Ishikawa (cell line): ENCODE data around the gene TNFAIP3.

Experiments used
- CEBPB ChIP-seq: IDR thresholded peaks from 2 replicates; pipeline ENCODE4 v1.6.1; 2012
- CREB1 ChIP-seq: IDR thresholded peaks from 2 replicates; pipeline ENCODE4 v1.6.1; 2012; ENCODE audit warnings: low read depth
- EGR1 ChIP-seq: IDR thresholded peaks from 2 replicates; pipeline ENCODE4 v1.6.1; 2012
- EP300 ChIP-seq: IDR thresholded peaks from 2 replicates; pipeline ENCODE4 v1.6.1; 2012; ENCODE audit warnings: borderline replicate concordance
- FOXM1 ChIP-seq: IDR thresholded peaks from 2 replicates; pipeline ENCODE4 v1.6.1; 2012; ENCODE audit warnings: low read depth, borderline replicate concordance
- MAX ChIP-seq: IDR thresholded peaks from 2 replicates; pipeline ENCODE4 v1.6.1; 2012
- NFIC ChIP-seq: IDR thresholded peaks from 2 replicates; pipeline ENCODE4 v1.6.1; 2012
- RAD21 ChIP-seq: IDR thresholded peaks from 2 replicates; pipeline ENCODE4 v1.6.1; 2012; ENCODE audit warnings: low read depth
- REST ChIP-seq: IDR thresholded peaks from 2 replicates; pipeline ENCODE4 v1.6.1; 2012; ENCODE audit warnings: low read depth, mild to moderate bottlenecking
- TAF1 ChIP-seq: IDR thresholded peaks from 2 replicates; pipeline ENCODE4 v1.6.1; 2012; ENCODE audit warnings: low read depth, mild to moderate bottlenecking
- TCF12 ChIP-seq: IDR thresholded peaks from 2 replicates; pipeline ENCODE4 v1.6.1; 2012; ENCODE audit warnings: low read depth
- TEAD4 ChIP-seq: IDR thresholded peaks from 2 replicates; pipeline ENCODE4 v1.6.1; 2012
- USF1 ChIP-seq: IDR thresholded peaks from 2 replicates; pipeline ENCODE4 v1.6.1; 2012
- YY1 ChIP-seq: IDR thresholded peaks from 2 replicates; pipeline ENCODE4 v1.6.1; 2012; ENCODE audit warnings: low read depth
- ZBTB7A ChIP-seq: IDR thresholded peaks from 2 replicates; pipeline ENCODE4 v1.6.1; 2012; ENCODE audit warnings: low read depth

Gene TNFAIP3

GRCh38 chr6:137871831-137872454, 4.9 kb downstream of the TNFAIP3 start:
- no peak for TF ChIP-seq CEBPB
- TF ChIP-seq REST = no peak
- TF ChIP-seq FOXM1 = no peak
- no peak for TF ChIP-seq EP300
- no peak for TF ChIP-seq USF1
- TF ChIP-seq MAX = no peak
- TF ChIP-seq ZBTB7A = no peak
- TF ChIP-seq EGR1 = no peak
- TF ChIP-seq TCF12 = no peak

DNA sequence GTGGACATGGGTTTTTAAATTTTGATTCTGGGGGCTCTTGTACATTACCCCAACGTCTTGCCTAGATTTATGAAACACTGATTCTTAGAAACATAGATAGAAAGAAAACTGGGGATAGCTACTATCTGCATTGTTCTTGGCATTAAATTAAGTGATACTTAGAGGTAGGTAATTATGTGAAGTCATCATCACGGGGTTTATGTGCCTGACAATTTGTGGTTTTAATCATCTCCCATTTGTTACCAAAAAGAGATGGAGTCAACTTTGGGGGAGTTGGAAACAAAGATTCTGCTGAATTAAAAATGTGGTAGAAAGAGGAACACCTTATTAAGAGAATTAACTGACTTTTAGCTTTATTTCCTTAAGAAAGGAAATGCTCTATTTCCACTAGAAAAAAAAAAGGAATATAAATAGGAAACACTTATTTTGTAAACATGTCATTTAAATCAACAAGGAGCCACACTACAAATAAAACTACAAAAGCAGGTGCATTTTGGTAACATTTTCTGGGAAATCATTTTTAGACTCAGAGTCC, 5.6 kb downstream of the TNFAIP3 start:
- TF ChIP-seq TCF12 (no peak), FOXM1 (no peak), CREB1 (no peak), REST (no peak), USF1 (no peak), RAD21 (no peak), EGR1 (no peak), TEAD4 (no peak), CEBPB (no peak), EP300 (no peak), MAX (no peak), TAF1 (no peak), NFIC (no peak)

GRCh38 chr6:137873273-137873762, 6.3 kb downstream of the TNFAIP3 start:
- TF ChIP-seq USF1 = no peak
- no peak for TF ChIP-seq EP300
- TF ChIP-seq ZBTB7A = no peak
- TF ChIP-seq EGR1 = no peak
- TF ChIP-seq FOXM1 = no peak
- no peak for TF ChIP-seq TEAD4
- no peak for TF ChIP-seq REST
- TF ChIP-seq RAD21 = no peak
- no peak for TF ChIP-seq TAF1
- no peak for TF ChIP-seq MAX
- TF ChIP-seq YY1 = no peak
- no peak for TF ChIP-seq TCF12
- no peak for TF ChIP-seq CREB1
